GM18526 (cell line): ENCODE results near the gene HGFAC.

Source experiments
- POLR2A ChIP-seq: IDR thresholded peaks from 3 replicates; pipeline ENCODE4 v1.6.1; 2011; ENCODE audit not compliant: insufficient read length; ENCODE audit errors: extremely low read depth

Gene HGFAC

GRCh38 chr4:3430524-3430923 is 11.2 kb upstream of the HGFAC start:
- TF ChIP-seq POLR2A: no peak

GRCh38 chr4:3431446-3431993 is 10.2 kb upstream of the HGFAC start:
- no peak for TF ChIP-seq POLR2A

- no peak for TF ChIP-seq POLR2A
Measured at GRCh38 chr4:3432381-3432790, 9.4 kb upstream of the HGFAC start.

- TF ChIP-seq POLR2A: no peak
Measured at GRCh38 chr4:3433138-3433869, 8.5 kb upstream of the HGFAC start.

- TF ChIP-seq POLR2A: no peak
Measured at GRCh38 chr4:3434881-3435685, 6.7 kb upstream of the HGFAC start.

- no peak for TF ChIP-seq POLR2A
Measured at GRCh38 chr4:3435686-3435956, 6.1 kb upstream of the HGFAC start.

- TF ChIP-seq POLR2A: no peak
Measured at GRCh38 chr4:3436048-3436797, 5.5 kb upstream of the HGFAC start.

- no peak for TF ChIP-seq POLR2A
Measured at GRCh38 chr4:3436798-3437581, 4.8 kb upstream of the HGFAC start.

- TF ChIP-seq POLR2A: no peak
Measured at GRCh38 chr4:3437582-3437936, 4.2 kb upstream of the HGFAC start.

GRCh38 chr4:3437998-3438846 is 3.5 kb upstream of the HGFAC start:
- no peak for TF ChIP-seq POLR2A

GRCh38 chr4:3438847-3439180 is 3.0 kb upstream of the HGFAC start:
- no peak for TF ChIP-seq POLR2A

- TF ChIP-seq POLR2A: no peak
Measured at GRCh38 chr4:3439391-3439790, 2.4 kb upstream of the HGFAC start.

- TF ChIP-seq POLR2A: no peak
Measured at GRCh38 chr4:3440011-3440410, 1.8 kb upstream of the HGFAC start.

- no peak for TF ChIP-seq POLR2A
Measured at GRCh38 chr4:3440979-3441500, 728 bp upstream of the HGFAC start.
